Measurements from ENCODE around the gene ATP5F1B.
A peak's percentile ranks its signal among the peaks of the same experiment; 100 is the strongest.

The ATP5F1B gene

DNA sequence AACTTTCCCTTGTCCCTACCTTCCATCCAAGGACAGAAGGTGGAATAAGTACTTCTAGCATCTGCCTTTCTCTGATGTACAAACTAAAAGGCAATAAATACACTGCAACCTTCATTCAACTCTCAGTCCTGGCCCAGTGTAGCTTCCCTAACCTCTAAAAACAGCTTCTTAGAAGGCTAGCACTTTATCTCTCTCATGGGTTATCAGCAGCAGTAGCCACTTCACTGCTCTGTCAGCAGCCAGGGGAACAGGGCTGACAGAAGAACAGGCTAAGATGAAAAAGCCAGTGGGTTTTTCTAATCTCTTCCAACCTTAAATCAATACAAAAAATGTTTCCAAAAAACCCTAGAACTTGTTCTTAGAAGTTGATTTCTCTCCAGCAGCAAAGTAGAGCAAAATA lies 28.9 kb downstream of the ATP5F1B start:
- DNase-seq (ENCODE audit: low spot score) = no peak

DNA sequence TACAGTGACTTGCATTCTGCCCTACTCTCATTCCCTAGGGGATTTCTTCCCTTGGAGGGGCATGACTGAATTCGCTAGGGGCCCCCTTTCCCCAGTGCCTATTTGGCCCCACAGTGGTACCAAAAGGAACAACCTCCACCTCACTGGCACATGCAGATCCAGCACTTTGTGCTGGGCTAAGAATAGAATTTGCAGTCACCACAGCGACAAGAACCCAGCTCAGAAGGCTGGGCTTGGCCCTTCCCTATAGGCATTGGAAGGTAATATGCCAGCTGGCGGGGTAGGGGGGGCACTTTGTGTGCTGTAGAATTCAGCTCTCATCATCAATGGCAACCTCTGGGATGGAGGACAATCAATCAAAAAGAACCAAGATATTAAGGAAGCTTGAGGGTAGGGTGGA lies 29.5 kb downstream of the ATP5F1B start:
- DNase-seq (ENCODE audit: low spot score) = no peak

DNA sequence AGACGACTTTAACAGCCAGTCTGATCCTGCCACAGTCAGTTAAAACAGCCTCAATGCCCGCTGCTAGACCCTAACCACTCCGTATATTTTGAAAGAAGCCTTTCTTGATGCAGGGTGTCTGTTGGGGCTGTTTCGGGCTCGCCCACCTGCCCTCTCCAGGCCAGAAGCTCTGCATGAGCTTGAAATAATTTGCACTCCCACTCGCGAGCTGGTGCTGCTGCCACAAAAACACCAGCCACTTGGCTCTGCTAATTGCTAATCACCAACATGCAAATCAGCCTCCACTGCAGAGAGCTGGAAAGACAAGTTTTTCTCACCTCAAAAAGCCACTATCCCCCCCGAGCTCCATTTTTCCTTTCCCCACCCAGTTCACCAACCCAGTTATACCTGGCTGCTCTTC lies 31.2 kb downstream of the ATP5F1B start:
- no peak for DNase-seq (ENCODE audit: low spot score)

DNA sequence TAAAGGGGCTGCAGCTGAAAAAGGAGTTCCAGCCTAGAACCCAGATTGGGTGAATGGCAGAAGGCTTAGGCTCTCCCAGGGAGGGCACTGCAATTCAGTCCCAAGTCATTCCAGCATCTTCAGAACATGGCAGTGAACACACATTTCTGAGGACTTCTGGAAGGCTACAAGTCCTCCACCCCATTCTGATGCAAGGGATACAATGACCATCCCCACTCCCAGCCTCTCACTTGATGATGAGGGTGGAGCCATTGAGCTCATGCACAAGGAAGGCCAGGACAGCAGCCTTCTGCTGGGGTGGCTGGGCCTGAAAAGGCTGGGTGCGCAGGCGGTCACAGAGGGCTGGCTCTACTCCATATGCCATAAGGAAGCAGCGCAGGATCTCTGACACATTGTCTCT lies 41.4 kb downstream of the ATP5F1B start:
- no peak for DNase-seq (ENCODE audit: low spot score)

DNA sequence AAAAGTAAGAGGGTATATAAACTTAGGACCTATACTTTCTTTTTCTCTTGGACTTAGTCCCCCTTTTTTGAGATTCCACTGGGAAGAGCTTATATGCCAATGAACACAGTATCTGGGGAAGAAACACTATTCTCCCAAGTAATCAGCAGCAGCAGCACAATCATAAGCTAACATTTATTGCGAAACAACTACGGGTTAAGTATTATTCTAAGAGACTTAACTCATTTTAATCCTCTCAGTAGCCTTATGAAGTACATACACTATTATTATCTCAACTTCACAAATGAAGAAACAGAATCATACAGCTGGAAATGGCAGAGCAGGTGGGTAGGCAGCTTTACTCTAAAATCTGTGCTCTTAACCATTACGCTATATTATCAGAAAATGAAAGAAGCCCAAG lies 43.5 kb downstream of the ATP5F1B start:
- DNase-seq (ENCODE audit: low spot score) = no peak

DNA sequence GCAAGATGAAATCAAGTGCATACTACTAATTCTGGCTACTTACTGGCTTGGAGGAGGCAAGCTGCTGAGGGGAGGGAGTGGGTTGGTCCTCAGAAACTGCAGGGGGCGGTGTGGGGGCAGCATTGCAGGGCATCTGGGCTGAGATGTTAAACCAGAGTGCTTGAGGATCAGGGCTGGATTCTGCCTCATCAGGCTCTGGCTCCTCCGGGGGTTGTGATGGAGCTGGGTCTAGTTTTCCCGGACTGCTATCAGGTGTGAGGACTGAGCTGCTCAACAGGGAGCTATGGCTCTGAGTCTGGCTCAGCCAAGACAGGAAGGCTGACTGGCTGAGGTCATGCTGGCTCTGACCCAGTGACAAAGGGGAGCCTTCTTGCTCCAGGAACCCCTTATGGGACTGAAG lies 44.3 kb downstream of the ATP5F1B start:
- no peak for DNase-seq (ENCODE audit: low spot score)

DNA sequence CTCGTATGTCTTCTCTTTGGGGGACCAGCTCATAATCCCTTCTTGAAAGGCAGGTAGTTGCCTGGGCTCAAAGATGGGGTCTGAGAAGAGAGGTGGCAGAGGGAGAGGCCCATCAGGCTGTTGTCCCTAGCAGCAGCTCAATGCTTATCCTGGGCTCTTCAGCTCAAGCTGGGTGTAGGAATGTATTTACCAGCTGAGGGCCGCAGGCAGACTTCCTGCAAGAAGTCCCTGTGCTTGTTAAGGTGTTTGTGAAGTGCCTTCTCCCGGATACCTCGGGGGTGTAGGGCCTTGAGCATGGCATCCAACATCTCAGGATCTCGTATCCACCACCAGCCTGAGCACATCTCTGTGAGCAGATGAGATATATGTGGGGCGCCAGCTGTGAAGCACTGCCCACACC lies 45.0 kb downstream of the ATP5F1B start:
- DNase-seq (ENCODE audit: low spot score) = no peak

DNA sequence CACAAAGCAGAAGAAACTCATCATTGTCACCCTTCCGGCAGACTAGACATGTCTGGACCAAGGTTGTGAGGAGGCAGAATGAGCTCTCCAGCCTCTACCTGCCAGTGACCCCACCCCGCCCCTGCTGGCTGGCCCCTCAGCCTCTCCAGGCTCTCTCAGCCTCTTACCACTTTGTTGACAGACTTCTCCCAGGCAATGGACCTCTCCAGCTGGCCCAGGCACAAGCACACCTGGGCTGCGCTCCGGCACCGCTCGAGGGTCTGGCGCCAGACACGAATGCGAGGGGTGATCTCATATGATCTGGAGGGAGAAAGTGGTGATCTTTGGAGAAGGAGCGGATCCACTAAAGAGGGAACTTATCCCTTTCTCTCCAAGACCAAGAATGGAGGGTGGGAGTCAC lies 46.0 kb downstream of the ATP5F1B start:
- DNase-seq (ENCODE audit: low spot score) = no peak

DNA sequence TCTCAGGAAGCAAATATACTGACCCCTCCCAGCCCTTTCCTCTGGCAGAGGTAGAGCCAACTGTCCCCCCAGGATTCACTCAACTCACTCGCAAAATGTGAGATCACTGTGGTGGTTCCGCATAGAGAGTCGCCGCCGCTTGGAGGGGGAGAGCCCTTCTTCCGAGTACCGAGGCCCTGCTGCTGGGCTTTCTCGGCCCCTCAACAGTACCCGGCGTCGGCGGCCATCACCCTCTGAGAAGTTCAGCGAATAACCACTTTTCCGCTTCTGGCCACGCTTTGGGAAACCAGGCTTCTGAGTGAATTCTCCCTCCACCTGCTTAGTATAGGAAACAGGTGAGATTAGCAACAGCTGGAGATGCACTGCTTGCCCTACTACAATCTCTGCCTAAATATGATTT lies 46.7 kb downstream of the ATP5F1B start:
- no peak for DNase-seq (ENCODE audit: low spot score)

DNA sequence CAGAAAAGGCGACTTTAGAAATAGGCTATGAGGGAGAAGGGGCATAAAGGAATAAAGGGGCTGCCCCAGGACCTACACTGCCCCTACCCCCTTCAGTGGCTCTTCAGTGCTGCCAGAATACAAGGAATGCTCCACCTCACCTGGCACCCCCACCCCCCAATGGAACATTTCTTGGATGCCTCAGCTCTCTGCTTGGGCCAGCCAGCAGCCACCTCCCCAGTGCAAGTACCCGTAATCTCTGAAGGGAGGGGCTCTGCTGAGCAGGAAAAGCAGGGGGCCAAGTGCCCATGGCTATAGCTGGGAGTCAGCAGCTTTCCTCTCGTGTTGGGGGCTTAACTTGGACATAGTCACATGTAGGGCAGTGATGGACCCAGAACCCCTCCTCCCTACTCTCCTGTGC lies 49.0 kb downstream of the ATP5F1B start:
- no peak for DNase-seq (ENCODE audit: low spot score)

DNA sequence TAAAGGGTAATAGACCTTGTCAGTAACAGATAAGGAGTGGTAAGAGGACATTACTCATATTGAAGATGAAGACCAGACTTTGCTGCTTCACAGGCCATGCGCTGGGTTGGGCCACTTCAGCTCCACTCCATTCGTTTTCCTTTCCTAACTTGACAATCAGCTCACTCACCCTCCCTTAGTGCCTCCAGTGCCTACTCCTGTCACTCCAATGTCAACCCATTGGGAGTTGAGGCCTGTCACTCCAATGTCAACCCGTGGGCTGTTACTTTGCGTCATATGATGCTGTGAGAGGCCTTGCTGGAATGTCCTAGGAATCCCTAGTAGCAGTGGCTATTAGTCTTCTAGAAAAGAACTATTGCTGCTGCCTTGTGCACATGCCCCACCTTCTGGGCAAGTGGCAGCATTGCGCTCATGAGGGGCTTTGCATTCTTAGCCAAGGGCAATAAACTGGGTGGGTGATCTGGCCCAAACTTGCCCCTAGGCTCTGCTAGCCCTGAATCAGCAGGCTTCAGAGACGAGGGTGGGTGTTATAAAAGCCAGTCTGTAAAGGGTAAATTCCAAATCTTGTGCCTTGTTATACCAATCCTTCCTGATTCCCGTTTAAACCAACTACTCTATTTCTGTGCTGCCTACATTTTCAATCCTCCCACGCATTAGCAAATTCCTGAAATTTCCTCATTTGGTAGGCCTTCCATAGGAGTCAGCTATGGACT lies 51.7 kb downstream of the ATP5F1B start:
- DNase-seq (ENCODE audit: low spot score) = peak; percentile 87

DNA sequence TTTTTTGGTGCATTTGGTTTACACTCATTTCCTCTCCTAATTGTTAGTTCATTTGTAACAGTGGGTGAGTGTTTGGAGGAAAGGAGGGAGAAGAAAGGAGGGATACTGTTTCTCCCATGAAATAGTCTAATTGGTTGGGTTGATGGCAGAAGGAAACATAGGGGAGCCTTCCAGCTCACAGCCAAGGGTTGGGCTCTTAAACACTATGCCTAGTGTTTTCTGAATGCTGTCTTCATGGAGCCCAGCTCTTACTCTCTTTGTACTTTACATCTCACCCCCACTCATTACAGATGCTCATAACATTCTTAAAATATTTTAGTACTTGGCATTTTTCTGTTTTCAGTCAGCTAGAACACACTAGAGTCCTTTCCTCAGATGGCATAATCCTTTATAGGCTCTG lies 53.8 kb downstream of the ATP5F1B start:
- DNase-seq (ENCODE audit: low spot score) = no peak

DNA sequence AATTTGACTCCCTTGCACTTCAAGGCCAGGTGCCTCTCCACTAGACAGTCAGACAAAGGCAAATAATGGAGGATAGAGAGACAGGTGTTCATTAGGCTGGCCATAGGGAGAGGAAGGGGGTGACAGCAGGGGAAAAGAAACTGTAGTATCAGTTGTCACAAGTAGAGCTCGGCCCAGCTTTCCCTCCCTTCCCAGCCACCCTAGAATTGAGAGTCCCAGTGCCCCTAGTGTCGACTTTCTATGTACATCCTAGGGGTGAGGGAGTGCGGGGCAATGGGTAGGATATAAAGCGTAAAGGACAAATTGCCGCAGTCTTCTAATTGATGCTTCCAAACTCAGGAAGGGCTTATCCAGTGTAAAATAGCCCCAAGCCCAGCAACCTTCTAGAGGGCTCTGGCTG lies 54.7 kb downstream of the ATP5F1B start:
- no peak for DNase-seq (ENCODE audit: low spot score)

DNA sequence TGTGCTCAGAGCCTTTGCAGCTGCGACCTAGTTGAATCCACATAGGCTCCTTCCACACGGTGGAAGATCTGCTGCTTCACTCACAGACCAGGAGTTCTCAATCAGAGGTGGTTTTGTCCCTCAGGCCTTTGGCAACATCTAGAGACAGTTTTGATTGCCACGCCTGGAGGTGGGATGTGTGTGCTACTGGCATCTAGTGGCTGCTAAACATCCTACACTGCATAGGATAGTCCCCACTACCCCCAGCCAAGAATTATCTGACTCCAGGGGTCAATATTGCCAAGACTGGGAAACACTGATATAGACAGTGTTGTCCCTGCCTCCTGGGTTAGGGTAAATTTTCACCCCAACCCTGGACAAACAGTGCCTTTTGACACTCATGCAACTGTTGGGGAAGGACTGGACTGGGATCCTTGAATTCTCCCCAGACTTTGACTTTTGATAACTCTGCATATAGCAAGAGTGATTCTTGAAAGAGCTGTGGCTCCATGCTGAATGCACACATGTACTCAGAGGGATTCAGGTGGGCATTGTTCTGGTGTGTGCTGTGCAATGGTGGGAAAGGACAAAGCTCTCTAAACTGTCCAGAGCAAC lies 55.5 kb downstream of the ATP5F1B start:
- no peak for DNase-seq (ENCODE audit: low spot score)

DNA sequence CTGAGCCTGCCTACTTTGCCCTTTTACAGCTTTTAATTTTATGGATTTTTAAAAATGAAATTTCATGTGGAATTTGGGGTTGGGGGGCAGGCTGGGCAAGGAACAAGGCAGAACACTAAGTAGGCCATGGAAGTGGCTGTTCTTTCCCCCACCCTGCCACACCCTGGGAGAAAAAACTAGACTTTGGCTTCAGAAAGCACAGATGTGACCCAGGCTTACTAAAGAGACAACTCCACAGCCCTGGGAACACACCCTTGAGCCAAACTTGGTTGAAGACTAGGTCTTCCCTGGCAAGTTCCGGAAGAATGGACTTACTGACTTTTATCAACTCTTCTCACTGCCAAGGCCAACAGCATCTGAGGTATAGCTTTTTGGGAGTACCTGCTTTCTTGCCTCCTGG lies 56.0 kb downstream of the ATP5F1B start:
- no peak for DNase-seq (ENCODE audit: low spot score)
